ENCODE measurements around the gene B4GALT6. TPM values are rescaled to one million over a fixed set of nuclear protein-coding genes. Genes with fewer than 3 reads are reported as not detected.

Gene B4GALT6
- total RNA-seq, 1 donor from 2014 or later, result 11.9 TPM

DNA sequence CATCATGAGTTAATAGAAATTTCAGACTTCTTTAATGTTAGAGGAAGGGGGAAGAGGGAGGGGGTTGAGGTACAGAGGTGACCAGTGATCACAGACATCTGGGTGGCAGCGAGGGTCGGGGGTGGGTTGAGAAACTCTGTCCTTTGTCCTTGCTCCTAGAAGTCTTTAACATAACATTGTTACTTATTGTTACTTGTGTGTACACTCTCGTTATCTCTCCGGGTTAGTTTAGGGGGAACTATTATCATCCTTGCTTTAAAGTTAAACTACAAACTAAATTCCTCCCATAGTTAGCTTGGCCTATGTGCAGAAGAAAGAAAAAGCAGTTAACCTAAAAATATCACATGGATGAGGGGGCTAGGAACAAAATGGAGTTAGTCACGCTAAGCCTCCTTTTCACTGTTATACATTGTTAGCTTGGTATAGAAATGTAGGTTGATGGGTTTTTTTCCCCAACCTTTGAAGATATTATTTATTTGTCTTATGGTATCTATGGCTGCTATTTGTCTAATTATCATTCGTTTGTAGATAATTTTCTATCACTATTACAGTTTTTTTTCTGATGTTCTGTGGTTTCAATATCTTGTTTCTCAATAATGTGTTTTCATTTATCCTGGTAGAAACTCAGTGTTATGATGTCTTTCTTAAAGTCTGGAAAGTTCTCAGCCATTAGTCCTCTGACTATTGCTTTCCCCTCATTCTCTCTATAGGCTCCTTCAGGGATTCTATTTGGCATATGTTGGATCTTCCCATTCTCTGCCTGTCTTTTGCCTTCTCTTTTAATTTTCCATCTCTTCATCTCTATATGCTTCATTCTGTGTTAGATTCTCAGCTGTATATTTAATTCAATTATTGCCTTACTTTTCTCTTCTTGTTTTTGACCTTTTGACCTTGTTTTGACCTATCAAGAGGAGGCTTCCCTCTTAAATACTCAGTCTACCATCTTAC, 13.2 kb upstream of the B4GALT6 start:
- intact Hi-C loops (cut with micrococcal nuclease), result no loop called here
- no peak for ATAC-seq
- DNase-seq, result no peak

DNA sequence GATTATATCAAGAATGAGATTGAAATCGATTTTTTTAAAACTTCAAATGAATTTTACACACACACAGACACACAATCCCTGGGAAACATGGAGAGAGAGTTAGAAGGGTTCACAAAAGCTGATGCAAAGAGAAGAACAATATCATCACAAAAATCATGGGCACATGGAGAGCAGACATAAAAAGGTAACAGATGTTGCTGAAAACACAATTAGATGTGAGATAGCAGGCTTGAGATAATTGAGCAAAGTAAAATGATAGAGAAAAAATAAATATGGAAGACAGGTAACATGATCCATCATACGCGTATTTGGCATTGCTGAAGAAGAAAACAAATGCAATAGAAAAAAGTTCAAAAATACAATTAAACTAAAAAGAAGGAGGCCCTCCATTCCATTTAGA, 11.6 kb upstream of the B4GALT6 start:
- no peak for DNase-seq
- ATAC-seq, result no peak
- intact Hi-C loops (cut with micrococcal nuclease), result no loop called here

DNA sequence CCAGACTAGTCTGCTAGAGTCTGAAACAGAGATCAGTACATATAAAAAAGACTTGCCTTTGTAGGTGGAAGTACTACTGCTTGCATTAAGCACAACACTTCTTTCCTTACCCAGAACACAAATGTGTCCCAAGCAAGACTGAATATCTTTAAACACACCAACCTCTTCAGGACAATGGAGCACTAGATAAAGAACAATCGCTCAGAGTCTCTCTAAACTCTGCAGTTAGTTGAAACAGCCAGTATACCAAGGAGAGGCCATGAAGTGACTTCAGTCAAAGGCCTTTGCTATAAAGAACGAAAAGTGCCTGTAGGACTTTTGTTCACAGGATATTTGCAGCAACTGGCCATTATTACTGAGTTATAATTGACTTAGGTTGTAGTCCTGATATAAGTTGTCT, 9.9 kb upstream of the B4GALT6 start:
- ATAC-seq, result no peak
- intact Hi-C loops (cut with micrococcal nuclease), result no loop called here
- no peak for DNase-seq

DNA sequence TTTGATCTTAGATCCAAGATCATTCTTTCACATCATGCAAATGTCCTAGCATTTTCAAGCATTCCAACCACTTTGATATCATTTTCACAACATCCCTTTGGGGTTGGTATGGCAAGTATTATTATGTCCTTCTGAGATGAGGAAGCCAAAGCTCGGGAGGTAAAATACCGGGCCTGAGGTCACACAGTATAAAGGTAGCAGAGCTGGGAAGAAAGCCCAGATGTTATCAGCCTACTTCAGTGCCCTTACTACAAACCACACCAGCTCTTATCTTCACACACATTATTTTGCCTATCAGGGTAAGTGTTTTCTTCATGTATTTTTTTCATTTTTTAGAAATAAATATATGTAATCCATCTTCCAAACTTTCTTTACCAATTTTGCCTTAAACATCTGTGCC, 4.2 kb upstream of the B4GALT6 start:
- intact Hi-C loops (cut with micrococcal nuclease), result no loop called here
- ATAC-seq (no peak), DNase-seq (no peak)

DNA sequence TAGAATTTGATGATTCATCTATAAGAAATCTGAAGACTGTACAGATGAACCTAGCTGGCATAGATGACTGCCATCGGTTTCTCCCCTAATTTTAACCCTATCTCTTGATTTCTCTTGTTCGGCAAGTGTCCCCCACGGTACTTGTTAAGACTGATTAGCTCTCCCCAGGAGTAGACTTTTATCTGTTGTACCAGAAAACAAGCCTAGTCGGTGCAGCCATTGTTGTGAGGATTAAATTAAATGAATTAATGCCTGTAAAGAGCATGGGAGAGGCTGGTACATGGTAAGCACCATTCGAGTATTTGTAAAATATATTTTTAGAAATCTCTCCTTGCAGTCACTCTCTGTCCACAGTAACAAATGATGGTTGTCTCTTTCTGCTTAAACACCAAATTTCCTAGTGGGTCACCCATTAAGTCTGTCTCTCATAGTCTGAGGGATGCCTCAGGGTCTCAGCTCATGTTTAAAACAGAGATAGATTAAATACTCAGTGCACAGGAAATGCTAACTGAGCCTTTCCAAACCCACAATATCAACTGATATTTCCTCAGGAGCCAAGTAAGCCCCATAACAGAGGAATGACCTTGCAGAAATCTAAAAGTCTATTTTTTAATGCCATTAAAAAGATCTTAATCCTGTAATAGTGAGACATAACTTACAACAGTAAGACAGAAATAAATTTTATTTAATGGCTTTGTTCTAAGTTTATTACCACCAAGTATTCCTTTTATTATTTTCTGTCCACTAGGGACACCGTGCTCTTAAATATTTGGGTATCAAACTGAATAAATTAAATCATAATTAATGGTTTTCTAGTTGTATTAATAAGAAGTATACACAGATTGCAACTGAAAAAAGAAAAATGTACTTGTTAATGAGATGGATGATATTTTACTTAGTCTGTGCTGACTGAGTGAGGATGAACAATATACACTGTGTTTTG, 2.9 kb upstream of the B4GALT6 start:
- intact Hi-C loops (cut with micrococcal nuclease), result no loop called here
- ATAC-seq, result no peak
- DNase-seq, result no peak

DNA sequence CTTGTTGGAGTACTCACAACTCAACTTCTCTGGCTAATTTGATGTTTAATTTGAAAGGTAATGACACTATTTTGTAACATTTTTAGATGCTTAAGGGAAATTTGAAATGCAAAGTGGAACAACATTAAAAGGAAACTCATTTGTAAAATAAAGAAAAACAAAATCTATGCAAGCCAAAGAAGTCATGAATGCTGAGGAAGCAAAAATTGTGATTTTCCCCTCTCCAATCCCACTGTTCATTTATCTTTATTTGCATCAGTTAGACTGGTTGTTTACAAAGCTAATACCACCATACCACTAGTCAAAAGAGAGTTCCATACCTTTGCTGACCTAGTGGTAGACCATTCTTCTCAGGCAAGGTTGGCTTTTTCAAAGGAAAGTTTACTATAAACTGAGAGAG, 2.2 kb upstream of the B4GALT6 start:
- DNase-seq (no peak), ATAC-seq (no peak)
- intact Hi-C loops (cut with micrococcal nuclease), result no loop called here

DNA sequence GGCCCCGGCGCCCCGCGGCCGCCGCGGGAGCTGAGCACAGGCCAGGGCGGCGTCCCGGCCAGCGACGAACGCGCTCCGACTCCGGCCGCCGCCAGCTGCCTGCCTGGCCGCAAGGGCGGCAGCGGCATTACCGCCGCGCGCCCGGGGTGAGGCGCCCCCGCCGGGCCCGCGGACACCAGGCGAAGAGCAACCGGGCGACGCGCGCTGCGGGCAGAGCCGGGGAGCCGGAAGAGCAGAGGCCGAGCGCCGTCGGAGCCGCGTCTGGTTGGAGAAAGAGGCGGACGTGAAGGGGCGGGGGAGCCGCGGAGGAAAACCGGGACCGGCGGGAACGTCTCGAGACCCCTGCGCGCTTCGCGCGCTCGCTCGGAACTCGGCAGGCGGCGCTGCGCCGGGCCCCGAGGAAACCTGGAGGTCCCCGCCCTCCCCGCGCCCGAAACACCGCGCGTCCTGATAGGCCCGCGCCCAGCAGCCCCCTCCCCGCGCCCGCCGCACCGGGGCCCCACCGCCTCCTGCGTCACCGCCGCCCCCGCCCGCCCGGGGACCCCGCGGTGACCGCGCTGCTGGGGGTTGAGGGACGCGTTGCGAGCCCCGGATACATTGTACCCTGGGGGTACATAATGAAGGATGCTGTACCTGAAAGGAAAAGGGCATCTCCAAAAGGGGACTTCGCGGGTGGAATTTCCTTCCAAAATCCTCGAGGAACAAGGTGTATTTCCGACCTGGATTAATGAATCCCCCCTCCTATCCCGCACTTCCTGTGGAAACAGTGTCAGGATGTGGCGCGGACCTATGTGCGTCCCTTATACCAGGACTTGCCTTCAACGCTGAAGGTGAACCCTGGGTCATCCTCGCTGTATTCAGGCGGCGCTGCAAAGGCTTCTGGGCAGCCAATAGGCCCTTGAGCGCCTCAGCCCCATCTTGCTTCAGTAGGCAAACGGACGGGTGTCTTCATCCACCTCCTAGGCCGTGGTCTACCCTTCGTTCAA, 1.0 kb upstream of the B4GALT6 start:
- ATAC-seq (peak; percentile 95), DNase-seq (peak; percentile 82)
- intact Hi-C loops (cut with micrococcal nuclease), result no loop called here

DNA sequence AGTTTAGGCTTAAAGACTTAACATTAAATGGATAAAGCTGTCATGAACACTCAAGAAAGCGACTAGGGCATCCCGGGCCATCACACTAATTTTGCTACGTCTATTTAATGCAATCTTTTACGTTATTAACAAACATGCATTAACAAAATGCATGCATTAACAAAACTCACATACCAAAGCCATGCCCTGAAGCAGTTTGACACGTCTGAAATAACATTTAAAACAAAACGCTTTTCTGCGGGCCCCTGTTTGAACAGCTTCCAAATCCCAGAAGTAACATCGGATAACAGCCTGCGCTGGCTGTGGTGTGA, 458 bp downstream of the B4GALT6 start:
- intact Hi-C loops (cut with micrococcal nuclease), result no loop called here
- no peak for DNase-seq
- no peak for ATAC-seq

DNA sequence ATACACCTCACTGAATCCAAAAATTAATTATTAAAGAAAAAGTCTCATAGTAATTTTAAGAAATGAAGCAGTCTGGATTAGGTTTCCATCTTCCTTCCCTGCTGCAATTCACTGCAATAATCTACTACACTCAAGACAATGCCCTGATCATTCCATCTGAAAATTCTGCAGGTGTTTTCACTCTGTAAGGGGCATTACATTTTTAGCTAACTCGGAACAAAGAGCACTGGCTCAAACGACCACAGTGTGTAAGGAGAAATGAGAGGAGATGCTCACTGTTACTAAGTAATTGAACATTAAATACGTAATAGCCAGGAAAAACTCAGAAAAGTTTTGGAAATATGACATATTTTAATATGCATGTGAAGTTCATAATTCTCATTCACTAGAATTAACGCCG, 1.3 kb downstream of the B4GALT6 start:
- DNase-seq, result no peak
- intact Hi-C loops (cut with micrococcal nuclease), result no loop called here
- no peak for ATAC-seq

DNA sequence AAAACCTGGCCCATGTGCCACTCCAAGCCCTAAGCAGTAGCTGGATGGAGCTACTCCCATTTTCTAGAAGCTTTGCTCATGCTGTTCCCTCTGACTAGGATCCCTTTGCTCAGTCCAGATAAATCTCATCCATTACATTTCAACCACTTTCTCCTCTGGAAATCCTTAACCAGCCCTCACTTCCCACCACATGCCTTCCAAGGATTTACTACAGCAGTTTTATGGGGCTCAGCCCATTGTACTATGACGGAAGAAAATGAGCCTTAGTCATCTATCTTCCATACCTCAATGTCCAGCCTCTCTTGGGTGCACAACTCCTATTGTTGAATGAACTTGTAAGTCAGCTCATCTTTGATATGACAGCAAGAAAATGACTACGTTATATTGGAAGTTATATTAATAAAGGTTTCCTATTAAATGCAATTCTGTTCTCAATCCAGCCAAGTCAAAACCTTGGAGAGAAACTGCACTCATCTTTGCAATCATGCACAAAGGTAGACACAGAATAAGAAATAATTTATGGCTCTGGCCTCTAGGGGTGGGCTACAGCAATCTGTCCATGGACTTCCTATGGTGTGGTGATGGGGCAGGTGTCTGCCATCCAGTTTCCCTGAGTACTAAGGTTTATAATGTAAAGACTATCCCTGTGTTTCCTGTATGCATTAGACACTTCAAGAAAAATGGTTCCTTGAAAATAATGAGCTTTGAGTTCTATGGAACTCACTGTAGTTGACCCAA, 3.4 kb downstream of the B4GALT6 start:
- DNase-seq (no peak), ATAC-seq (no peak)
- intact Hi-C loops (cut with micrococcal nuclease), result no loop called here

DNA sequence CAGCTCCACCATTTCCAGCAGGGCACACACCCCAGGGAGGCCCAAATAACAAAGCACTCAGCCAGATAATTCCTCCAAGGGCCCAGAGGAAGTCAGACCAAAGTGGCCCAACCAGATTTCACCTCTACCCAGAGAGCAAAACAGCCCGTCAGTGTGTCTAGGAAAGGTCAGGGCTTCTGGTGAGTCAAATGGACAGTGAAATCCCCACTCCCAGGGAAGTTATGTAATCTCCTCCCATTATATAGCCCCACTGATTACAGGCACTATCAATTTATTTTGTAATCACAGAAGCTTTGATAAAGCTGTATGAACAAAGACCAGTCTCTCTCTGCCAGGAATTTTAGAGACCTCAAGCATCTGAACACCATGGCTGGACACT, 4.0 kb downstream of the B4GALT6 start:
- no peak for ATAC-seq
- DNase-seq, result no peak
- intact Hi-C loops (cut with micrococcal nuclease), result no loop called here

DNA sequence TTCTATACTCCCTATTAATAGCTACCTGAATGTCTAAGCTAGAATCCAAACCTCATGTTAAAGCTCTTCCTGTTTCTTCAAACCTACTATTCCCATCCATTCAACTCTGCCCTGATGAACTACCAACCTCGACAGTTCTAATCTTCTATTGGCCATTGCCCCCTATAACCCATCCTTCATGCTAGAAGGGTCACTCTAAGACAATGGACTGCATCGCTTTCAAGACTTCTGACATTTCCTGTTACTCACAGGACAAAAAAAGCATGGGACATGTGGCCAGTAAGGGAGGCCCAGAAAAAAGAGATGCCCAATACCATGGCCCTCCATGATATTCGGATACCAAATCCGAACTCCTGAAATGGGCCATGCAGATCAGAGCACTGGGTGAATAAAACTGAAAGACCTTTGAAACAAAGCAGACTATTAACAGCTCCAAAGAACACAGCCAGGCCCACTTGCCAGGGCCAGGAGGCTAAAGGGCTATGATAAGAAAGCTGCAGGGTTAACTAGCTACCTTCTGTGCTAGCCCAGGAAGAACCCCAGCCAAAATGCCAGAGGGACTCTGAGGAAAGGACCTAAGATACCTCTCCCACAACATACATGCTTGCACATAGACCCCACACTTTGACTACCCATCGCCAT, 4.5 kb downstream of the B4GALT6 start:
- ATAC-seq, result peak; percentile 18
- intact Hi-C loops (cut with micrococcal nuclease), result no loop called here
- no peak for DNase-seq

DNA sequence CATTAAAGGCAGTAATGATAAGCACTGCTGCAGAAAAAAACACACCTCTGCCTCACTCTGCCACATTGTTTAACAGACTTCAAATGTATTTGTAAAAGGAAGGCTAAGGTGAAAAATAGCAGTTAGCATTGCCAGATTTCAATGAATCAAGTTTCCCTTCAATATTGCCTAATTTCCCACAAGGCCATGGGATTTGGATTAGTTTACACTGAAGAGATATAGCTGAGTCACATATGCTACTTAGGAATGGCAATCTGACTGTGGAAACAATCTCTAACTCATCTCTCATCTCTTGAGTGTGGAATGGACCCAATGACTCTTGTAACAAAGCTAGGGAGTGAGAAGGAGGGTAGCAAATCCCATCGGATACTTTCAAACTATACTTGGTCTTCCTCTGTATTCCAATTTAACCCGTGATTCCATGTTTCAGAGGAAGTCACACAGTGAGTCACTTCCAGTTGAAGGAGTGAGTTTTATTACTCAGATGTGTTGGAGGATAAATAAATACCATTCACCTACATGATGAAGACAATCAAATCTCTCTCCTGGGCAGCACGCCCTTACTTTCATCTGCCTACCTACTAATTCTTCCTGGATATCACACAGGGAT, 5.1 kb downstream of the B4GALT6 start:
- ATAC-seq, result no peak
- intact Hi-C loops (cut with micrococcal nuclease), result no loop called here
- no peak for DNase-seq

DNA sequence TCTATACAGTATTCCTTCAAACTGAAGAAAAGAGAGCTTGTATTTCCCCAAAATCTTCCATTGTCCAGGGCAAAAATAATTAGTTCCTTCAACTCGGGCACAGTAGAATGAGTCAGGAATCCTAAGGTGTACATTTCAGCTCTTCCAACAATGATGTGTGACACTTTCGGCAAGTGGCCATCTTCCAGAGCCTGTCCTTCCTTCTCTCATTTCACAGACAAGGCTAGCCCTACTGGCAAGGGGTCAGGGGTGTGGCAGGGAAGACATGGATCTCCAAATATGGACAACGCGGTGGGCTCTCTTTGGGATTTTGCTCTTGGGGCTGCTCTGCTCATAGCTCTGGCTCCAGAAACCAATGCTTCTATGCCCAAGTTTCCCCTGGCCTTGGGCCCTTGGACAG, 6.0 kb downstream of the B4GALT6 start:
- DNase-seq (no peak), ATAC-seq (no peak)
- intact Hi-C loops (cut with micrococcal nuclease), result no loop called here

DNA sequence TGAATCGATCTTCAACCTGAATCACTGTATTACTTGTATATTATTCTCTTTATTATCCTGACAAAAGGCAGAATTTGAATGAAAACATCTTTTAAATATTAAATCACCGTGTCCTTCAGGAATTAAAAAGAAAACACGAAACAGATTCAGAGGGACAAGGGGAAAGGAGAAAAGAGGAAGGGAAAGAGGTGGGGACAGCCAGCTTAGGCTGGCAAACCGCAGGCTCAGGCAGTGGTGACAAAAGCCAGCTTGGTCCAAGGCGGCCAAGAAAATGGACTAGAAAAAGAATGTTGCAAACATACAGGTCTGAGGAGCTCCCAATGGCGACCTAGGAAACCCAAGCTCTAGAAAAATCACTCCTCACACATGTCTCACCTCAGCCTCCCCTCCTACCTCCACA, 6.8 kb downstream of the B4GALT6 start:
- DNase-seq, result no peak
- intact Hi-C loops (cut with micrococcal nuclease), result no loop called here
- ATAC-seq, result no peak

DNA sequence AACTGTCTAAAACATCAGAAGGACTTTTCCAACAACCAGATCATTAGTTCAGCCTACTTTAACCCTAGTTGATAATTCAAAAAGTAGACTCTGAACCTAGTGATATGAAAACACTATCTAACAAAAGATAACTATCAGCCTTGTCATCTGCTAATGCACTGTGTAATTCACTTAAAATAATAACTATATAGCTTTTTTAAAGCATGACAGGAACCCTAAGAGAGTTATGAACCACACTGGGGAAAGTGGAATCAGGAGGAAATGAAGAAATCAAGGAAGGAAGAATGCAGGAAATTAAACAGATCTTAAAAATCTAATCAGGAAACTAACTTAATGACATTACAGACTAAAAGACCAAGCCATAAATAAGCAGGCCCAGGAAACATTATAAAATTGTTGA, 9.0 kb downstream of the B4GALT6 start:
- DNase-seq (no peak), ATAC-seq (no peak)
- intact Hi-C loops (cut with micrococcal nuclease), result no loop called here

DNA sequence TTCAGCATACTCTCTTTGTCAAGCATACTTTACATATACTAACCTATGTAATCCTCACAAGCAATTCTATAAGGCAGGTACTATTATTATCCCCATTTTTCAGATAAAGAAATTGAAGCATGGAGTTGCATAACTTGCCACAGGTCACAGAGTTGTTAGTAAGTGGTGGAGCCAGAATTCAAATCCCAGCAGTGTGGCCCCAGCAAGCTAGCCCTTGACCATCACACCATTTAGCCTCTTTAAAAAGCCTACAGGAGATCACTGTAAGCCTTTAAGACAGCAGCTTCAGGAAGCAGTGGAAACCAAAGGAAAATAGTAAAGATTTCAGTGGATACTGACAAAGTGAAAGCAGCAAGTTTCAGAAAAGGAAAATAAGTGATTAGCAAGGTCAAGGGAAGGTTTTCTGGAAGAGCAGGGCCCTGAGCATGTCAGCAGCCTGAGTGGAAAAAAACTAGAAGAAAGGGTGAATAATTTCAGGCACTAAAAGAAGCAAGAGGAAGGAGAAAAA, 11.7 kb downstream of the B4GALT6 start:
- ATAC-seq (no peak), DNase-seq (no peak)
- intact Hi-C loops (cut with micrococcal nuclease), result no loop called here

DNA sequence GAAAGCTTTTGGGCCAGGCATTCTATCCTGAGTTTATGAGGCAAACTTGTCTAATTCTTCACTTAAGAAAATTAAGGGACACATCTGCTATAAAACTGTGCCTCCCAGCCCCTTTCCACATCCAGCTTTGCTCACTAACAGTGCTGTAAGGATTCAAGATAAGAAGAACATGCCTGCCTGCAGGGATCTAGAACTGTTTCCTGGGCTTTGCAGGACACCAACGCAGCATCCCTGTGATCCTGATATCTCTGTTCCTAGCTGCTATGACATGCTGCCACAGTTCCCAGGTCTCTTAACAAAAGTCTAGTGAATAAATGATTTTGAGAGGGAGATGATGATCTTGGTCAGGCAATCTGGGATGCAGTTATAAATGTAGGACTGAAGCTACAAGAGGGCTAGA, 12.4 kb downstream of the B4GALT6 start:
- intact Hi-C loops (cut with micrococcal nuclease), result no loop called here
- DNase-seq (no peak), ATAC-seq (no peak)

All from left ventricle myocardium superior (tissue), 1 donor.